HCT116 (cell line): ENCODE data around the gene CBX3. TPM values are rescaled to one million over a fixed set of nuclear protein-coding genes. Genes with fewer than 3 reads are reported as not detected.

Experiments
- ATAC-seq: fragments of 200-7000 bp; cut with Tn5 transposase; 2 replicates; pipeline ENCODE4 v1.9.1; 2020; ENCODE audit warnings: mild to moderate bottlenecking, moderate library complexity
- BruUV-seq: library from RNA; stranded (reverse); fragments of 400-500 nt; replicated peaks from 2 replicates; lab custom pipeline; 2021; lab: Mats Ljungman, UMichigan
- CTCF ChIA-PET: fragments of 300-600 bp; sonication (Branson Sonifier 250); formaldehyde crosslinking; loops from one replicate; lab custom pipeline; 2021; ENCODE audit warnings: antibody characterized with exemption; lab: Charles Lee
- POLR2A ChIA-PET: fragments of 300-600, 350-600 bp; sonication (Branson Sonifier 250); formaldehyde crosslinking; loops from one replicate; lab custom pipeline; 2021; ENCODE audit warnings: antibody characterized with exemption; lab: Charles Lee
- RAD21 ChIA-PET, 2 experiments: fragments of 300-600 bp; sonication (Branson Sonifier 250); formaldehyde crosslinking; loops; one replicate each; lab custom pipeline; 2023; ENCODE audit warnings: low total read pairs in 2 of 2; ENCODE audit not compliant: uncharacterized antibody in 2 of 2, unreplicated experiment in 2 of 2, low non-redundant PET in 1 of 2; lab: Charles Lee
- DNase-seq: peaks from one replicate; pipeline ENCODE4 v3.0.0-alpha.2; 2010; ENCODE audit warnings: low read depth, low spot score
- H2AFZ ChIP-seq: fragments of 200-600 bp; shearing (Covaris generic), sonication (generic); 2 replicates; pipeline ENCODE4 v1.6.1; 2017; ENCODE audit warnings: low read depth, mixed run types, mixed read lengths, antibody characterized with exemption, low read length; ENCODE audit not compliant: poor library complexity, severe bottlenecking
- H3K27ac ChIP-seq: 2 replicates; pipeline ENCODE4 v1.5.1; 2012; ENCODE audit warnings: low read depth, low read length
- H3K27me3 ChIP-seq: fragments of 200-600 bp; sonication (generic); 2 replicates; pipeline ENCODE4 v1.6.1; 2016; ENCODE audit warnings: mixed run types, low read length, mixed read lengths; ENCODE audit not compliant: insufficient read depth
- H3K36me3 ChIP-seq, 2 experiments: fragments of 200-500 bp in 1 of 2; fragments of 200-600 bp in 1 of 2; sonication (Bioruptor generic) in 1 of 2; sonication (generic) in 1 of 2; 2 replicates each; pipeline versions ENCODE4 v1.5.1 to v1.6.1; 2014 to 2016; ENCODE audit warnings: low read length in 2 of 2, inconsistent platforms in 1 of 2, mixed read lengths in 1 of 2, mixed run types in 1 of 2; ENCODE audit not compliant: insufficient read depth in 2 of 2, control insufficient read depth in 1 of 2
- H3K4me1 ChIP-seq, 2 experiments: fragments of 200-600 bp in 1 of 2; sonication (generic) in 1 of 2; 2 replicates each; pipeline versions ENCODE4 v1.5.1 to v1.6.1; 2012 to 2017; ENCODE audit warnings: low read length in 2 of 2, inconsistent platforms in 1 of 2, mild to moderate bottlenecking in 1 of 2, mixed read lengths in 1 of 2, mixed run types in 1 of 2, moderate library complexity in 1 of 2; ENCODE audit not compliant: insufficient read depth in 2 of 2, control insufficient read depth in 1 of 2
- H3K4me2 ChIP-seq: fragments of 200-600 bp; sonication (generic); 2 replicates; pipeline ENCODE4 v1.6.1; 2017; ENCODE audit warnings: mixed run types, low read length, mixed read lengths
- H3K4me3 ChIP-seq, 2 experiments: fragments of 200-600 bp in 1 of 2; sonication (generic) in 1 of 2; replicated peaks in 1 of 2; 2 replicates each; pipeline ENCODE4 v1.5.1; 2011 to 2016; ENCODE audit warnings: low read length in 2 of 2, control low read depth in 1 of 2, low read depth in 1 of 2, mild to moderate bottlenecking in 1 of 2, mixed read lengths in 1 of 2, mixed run types in 1 of 2
- H3K79me2 ChIP-seq: fragments of 200-600 bp; sonication (generic); 2 replicates; pipeline ENCODE4 v1.6.1; 2017; ENCODE audit warnings: mild to moderate bottlenecking, mixed run types, low read length, moderate library complexity, mixed read lengths; ENCODE audit not compliant: insufficient read depth
- H3K9ac ChIP-seq: fragments of 200-600 bp; sonication (generic); 2 replicates; pipeline ENCODE4 v1.6.1; 2016; ENCODE audit warnings: low read length, mixed read lengths
- H3K9me2 ChIP-seq: fragments of 200-600 bp; sonication (generic), shearing (Covaris generic); 2 replicates; pipeline ENCODE4 v1.6.1; 2017; ENCODE audit warnings: mixed run types, mild to moderate bottlenecking, moderate library complexity; ENCODE audit not compliant: insufficient read depth
- H3K9me3 ChIP-seq, 2 experiments: fragments of 200-500 bp in 1 of 2; fragments of 200-600 bp in 1 of 2; sonication (Bioruptor generic) in 1 of 2; sonication (generic) in 1 of 2; 2 replicates each; pipeline ENCODE4 v1.6.1; 2014 to 2017; ENCODE audit warnings: low read length in 2 of 2, mixed read lengths in 2 of 2, inconsistent platforms in 1 of 2, low read depth in 1 of 2, mild to moderate bottlenecking in 1 of 2, mixed run types in 1 of 2, moderate library complexity in 1 of 2; ENCODE audit not compliant: control insufficient read depth in 1 of 2, insufficient read depth in 1 of 2
- H4K20me1 ChIP-seq: fragments of 200-600 bp; sonication (generic), shearing (Covaris generic); 2 replicates; pipeline ENCODE4 v1.6.1; 2017; ENCODE audit warnings: mixed run types, mild to moderate bottlenecking, moderate library complexity; ENCODE audit not compliant: insufficient read depth
- CBX3 ChIP-seq: IDR thresholded peaks from 2 replicates; pipeline ENCODE4 v1.6.1; 2012; ENCODE audit warnings: low read depth
- CEBPB ChIP-seq: IDR thresholded peaks from 2 replicates; pipeline ENCODE4 v1.6.1; 2012; ENCODE audit warnings: low read depth
- EGR1 ChIP-seq: IDR thresholded peaks from 2 replicates; pipeline ENCODE4 v1.6.1; 2012; ENCODE audit warnings: low read depth
- ELF1 ChIP-seq: IDR thresholded peaks from 2 replicates; pipeline ENCODE4 v1.6.1; 2012; ENCODE audit warnings: low read depth, borderline replicate concordance
- EZH2phosphoT487 ChIP-seq: fragments of 200-600 bp; IDR thresholded peaks from 2 replicates; pipeline ENCODE4 v1.6.1; 2018; ENCODE audit warnings: antibody characterized with exemption, borderline replicate concordance
- FOSL1 ChIP-seq: IDR thresholded peaks from 2 replicates; pipeline ENCODE4 v1.6.1; 2012; ENCODE audit warnings: low read depth
- JUND ChIP-seq: IDR thresholded peaks from 2 replicates; pipeline ENCODE4 v1.6.1; 2012
- POLR2A ChIP-seq: IDR thresholded peaks from 2 replicates; pipeline ENCODE4 v1.7.0; 2011; ENCODE audit warnings: borderline replicate concordance; ENCODE audit not compliant: insufficient read depth, insufficient read length; ENCODE audit errors: extremely low read depth
- POLR2AphosphoS5 ChIP-seq: IDR thresholded peaks from 2 replicates; pipeline ENCODE4 v1.6.1; 2011; ENCODE audit warnings: mild to moderate bottlenecking, low read depth, low read length, moderate library complexity
- RAD21 ChIP-seq: IDR thresholded peaks from 2 replicates; pipeline ENCODE4 v1.6.1; 2012; ENCODE audit warnings: low read depth, mild to moderate bottlenecking
- SP1 ChIP-seq: IDR thresholded peaks from 2 replicates; pipeline ENCODE4 v1.6.1; 2012; ENCODE audit warnings: low read depth
- SRF ChIP-seq: IDR thresholded peaks from 2 replicates; pipeline ENCODE4 v1.6.1; 2012; ENCODE audit warnings: low read depth
- TCF7L2 ChIP-seq: IDR thresholded peaks from 2 replicates; pipeline ENCODE4 v1.7.0; 2011; ENCODE audit warnings: borderline replicate concordance, inconsistent platforms; ENCODE audit not compliant: insufficient read depth, insufficient read length; ENCODE audit errors: extremely low read depth
- ZNF274 ChIP-seq: fragments of 200-500 bp; sonication (Bioruptor generic); IDR thresholded peaks from 2 replicates; pipeline ENCODE4 v1.6.1; 2014; ENCODE audit warnings: mild to moderate bottlenecking, low read depth, low read length, inconsistent platforms
- intact Hi-C: fragments of 100-400 bp; cut with micrococcal nuclease; formaldehyde crosslinking; loops from 2 replicates; pipeline ENCODE4 v1.10.0; 2022
- total RNA-seq: library from RNA; stranded (reverse); gene quantifications from one replicate; pipeline ENCODE4 v1.2.1, GENCODE V29; 2021; ENCODE audit not compliant: unreplicated experiment
- TF ChIP-seq, protein P1 (sequence below), 3 experiments: fragments of 200-600 bp in 1 of 3; sonication (generic) in 1 of 3; IDR thresholded peaks in 2 of 3; conservative IDR thresholded peaks in 1 of 3; 2 replicates each; pipeline ENCODE4 v1.5.1; 2012 to 2017; ENCODE audit warnings: low read depth in 2 of 3, low read length in 2 of 3, antibody characterized with exemption in 1 of 3, borderline replicate concordance in 1 of 3, control low read depth in 1 of 3, mild to moderate bottlenecking in 1 of 3, mixed read lengths in 1 of 3, mixed run types in 1 of 3, moderate library complexity in 1 of 3; ENCODE audit not compliant: insufficient read depth in 1 of 3
- TF ChIP-seq, protein P2 (sequence below): IDR thresholded peaks from 2 replicates; pipeline ENCODE4 v1.6.1; 2012; ENCODE audit warnings: low read depth
- TF ChIP-seq, protein P3 (sequence below): IDR thresholded peaks from 2 replicates; pipeline ENCODE4 v1.6.1; 2012

Gene CBX3
- total RNA-seq, 1 experiment from 2014 or later = 274 TPM

DNA sequence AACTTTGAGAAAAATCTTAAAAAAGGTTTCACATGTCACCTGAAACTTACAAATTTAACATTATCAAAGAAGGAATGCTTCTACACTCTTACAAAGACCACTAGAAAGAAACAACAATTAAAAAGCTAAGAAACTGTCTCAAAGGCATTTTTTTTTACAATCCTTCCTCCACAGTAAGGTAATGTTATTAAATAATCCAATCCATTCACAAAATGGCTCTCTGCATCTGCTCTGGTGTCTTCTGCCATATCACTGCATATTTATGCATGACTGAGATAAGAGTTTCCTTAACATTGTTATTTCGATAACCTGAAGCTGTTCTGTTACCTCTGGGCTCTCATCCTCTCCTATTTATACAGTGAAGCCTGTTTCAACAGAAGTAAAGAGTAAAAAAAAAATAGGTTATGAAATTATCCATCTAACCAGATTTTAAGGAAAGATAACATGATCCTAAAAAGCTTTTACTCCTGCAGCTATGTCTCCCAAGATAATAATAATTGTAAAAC lies 9.5 kb upstream of the CBX3 start:
- Histone ChIP-seq H3K4me2 (no peak overlapping the region), H3K9me3 (no peaks in the 10 kb centered on the region), H4K20me1 (peaks cover 92% of the 10 kb centered on the region), H3K4me3 (no peak overlapping the region), H2AFZ (no peak overlapping the region), H3K4me1 (peaks cover 0 to 4% of the 10 kb centered on the region in 2 experiments; a peak in 1 of 4 replicates)
- intact Hi-C loops = loop anchor here (2.0 kb wide), 1 partner anchor 101 kb away; no protein-coding TSS in a partner anchor
- CTCF ChIA-PET = interaction anchor here (1.6 to 2.0 kb wide), 2 partner anchors 101 to 299 kb away, joined by 5 to 6 read pairs; no protein-coding TSS in a partner anchor
- RAD21 ChIA-PET = no interaction called here
- ATAC-seq = no peak
- TF ChIP-seq RAD21 = no peak
- no peak for TF ChIP-seq SP1
- TF ChIP-seq SRF = no peak
- no peak for TF ChIP-seq FOSL1
- TF ChIP-seq JUND = no peak
- TF ChIP-seq CEBPB = no peak
- no peak for TF ChIP-seq ZNF274
- TF ChIP-seq TCF7L2 = no peak
- TF ChIP-seq POLR2AphosphoS5 = no peak
- TF ChIP-seq POLR2A = no peak
- TF ChIP-seq, protein P1, sequence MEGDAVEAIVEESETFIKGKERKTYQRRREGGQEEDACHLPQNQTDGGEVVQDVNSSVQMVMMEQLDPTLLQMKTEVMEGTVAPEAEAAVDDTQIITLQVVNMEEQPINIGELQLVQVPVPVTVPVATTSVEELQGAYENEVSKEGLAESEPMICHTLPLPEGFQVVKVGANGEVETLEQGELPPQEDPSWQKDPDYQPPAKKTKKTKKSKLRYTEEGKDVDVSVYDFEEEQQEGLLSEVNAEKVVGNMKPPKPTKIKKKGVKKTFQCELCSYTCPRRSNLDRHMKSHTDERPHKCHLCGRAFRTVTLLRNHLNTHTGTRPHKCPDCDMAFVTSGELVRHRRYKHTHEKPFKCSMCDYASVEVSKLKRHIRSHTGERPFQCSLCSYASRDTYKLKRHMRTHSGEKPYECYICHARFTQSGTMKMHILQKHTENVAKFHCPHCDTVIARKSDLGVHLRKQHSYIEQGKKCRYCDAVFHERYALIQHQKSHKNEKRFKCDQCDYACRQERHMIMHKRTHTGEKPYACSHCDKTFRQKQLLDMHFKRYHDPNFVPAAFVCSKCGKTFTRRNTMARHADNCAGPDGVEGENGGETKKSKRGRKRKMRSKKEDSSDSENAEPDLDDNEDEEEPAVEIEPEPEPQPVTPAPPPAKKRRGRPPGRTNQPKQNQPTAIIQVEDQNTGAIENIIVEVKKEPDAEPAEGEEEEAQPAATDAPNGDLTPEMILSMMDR (IDR thresholded peaks at IDR 0.05 in 2 of 3, conservative IDR thresholded peaks at IDR 0.05 in 1 of 3; ENCODE audit: borderline replicate concordance in 1 of 3, insufficient read depth in 1 of 3, low read depth in 2 of 3, low read length in 2 of 3) = no peak
- no peak for TF ChIP-seq EGR1
- TF ChIP-seq EZH2phosphoT487 = no peak
- TF ChIP-seq, protein P2, sequence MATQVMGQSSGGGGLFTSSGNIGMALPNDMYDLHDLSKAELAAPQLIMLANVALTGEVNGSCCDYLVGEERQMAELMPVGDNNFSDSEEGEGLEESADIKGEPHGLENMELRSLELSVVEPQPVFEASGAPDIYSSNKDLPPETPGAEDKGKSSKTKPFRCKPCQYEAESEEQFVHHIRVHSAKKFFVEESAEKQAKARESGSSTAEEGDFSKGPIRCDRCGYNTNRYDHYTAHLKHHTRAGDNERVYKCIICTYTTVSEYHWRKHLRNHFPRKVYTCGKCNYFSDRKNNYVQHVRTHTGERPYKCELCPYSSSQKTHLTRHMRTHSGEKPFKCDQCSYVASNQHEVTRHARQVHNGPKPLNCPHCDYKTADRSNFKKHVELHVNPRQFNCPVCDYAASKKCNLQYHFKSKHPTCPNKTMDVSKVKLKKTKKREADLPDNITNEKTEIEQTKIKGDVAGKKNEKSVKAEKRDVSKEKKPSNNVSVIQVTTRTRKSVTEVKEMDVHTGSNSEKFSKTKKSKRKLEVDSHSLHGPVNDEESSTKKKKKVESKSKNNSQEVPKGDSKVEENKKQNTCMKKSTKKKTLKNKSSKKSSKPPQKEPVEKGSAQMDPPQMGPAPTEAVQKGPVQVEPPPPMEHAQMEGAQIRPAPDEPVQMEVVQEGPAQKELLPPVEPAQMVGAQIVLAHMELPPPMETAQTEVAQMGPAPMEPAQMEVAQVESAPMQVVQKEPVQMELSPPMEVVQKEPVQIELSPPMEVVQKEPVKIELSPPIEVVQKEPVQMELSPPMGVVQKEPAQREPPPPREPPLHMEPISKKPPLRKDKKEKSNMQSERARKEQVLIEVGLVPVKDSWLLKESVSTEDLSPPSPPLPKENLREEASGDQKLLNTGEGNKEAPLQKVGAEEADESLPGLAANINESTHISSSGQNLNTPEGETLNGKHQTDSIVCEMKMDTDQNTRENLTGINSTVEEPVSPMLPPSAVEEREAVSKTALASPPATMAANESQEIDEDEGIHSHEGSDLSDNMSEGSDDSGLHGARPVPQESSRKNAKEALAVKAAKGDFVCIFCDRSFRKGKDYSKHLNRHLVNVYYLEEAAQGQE = no peak
- no peak for TF ChIP-seq ELF1
- no peak for TF ChIP-seq CBX3
- TF ChIP-seq, protein P3, sequence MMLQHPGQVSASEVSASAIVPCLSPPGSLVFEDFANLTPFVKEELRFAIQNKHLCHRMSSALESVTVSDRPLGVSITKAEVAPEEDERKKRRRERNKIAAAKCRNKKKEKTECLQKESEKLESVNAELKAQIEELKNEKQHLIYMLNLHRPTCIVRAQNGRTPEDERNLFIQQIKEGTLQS = no peak
- TF ChIP-seq, all 23 proteins: peak for 0
- no peak overlapping the region for H3K9ac ChIP-seq
- peaks cover 80% of the 10 kb centered on the region for H3K79me2 ChIP-seq
- peaks cover 77 to 79% of the 10 kb centered on the region in 2 experiments for H3K36me3 ChIP-seq
- TSS peak; percentile 33 for BruUV-seq
- H3K9me2 ChIP-seq = no peaks in the 10 kb centered on the region
- POLR2A ChIA-PET = interaction anchor here (0.8 to 2.3 kb wide), 4 partner anchors 8 to 101 kb away, joined by 3 to 12 read pairs (median 4); partner anchors contain the start of gene HNRNPA2B1
- no peak overlapping the region for H3K27ac ChIP-seq
- DNase-seq = no peak
- no peaks in the 10 kb centered on the region for H3K27me3 ChIP-seq
